BLaER1 (cell line): ENCODE data around the gene CIT.

Source experiments
- H3K27ac ChIP-seq: shearing (Covaris generic); formaldehyde crosslinking; 2 replicates; pipeline ENCODE4 v1.8.1; 2022
- H3K27me3 ChIP-seq: shearing (Covaris generic); formaldehyde crosslinking; 2 replicates; pipeline ENCODE4 v1.8.1; 2022
- H3K36me3 ChIP-seq: shearing (Covaris generic); formaldehyde crosslinking; 2 replicates; pipeline ENCODE4 v1.8.1; 2022
- H3K4me1 ChIP-seq: shearing (Covaris generic); formaldehyde crosslinking; 2 replicates; pipeline ENCODE4 v1.8.1; 2022
- H3K4me2 ChIP-seq: shearing (Covaris generic); formaldehyde crosslinking; 2 replicates; pipeline ENCODE4 v1.8.1; 2022
- H3K4me3 ChIP-seq: shearing (Covaris generic); formaldehyde crosslinking; 2 replicates; pipeline ENCODE4 v1.8.1; 2022
- H3K9ac ChIP-seq: shearing (Covaris generic); formaldehyde crosslinking; 2 replicates; pipeline ENCODE4 v1.8.1; 2022
- H3K9me3 ChIP-seq: shearing (Covaris generic); formaldehyde crosslinking; 2 replicates; pipeline ENCODE4 v1.8.1; 2022
- H4K20me1 ChIP-seq: shearing (Covaris generic); formaldehyde crosslinking; 2 replicates; pipeline ENCODE4 v1.8.1; 2022
- Cebpa-rat ChIP-seq: shearing (Covaris generic); IDR thresholded peaks from 2 replicates; pipeline ENCODE4 v1.8.1; 2022

CIT gene

DNA sequence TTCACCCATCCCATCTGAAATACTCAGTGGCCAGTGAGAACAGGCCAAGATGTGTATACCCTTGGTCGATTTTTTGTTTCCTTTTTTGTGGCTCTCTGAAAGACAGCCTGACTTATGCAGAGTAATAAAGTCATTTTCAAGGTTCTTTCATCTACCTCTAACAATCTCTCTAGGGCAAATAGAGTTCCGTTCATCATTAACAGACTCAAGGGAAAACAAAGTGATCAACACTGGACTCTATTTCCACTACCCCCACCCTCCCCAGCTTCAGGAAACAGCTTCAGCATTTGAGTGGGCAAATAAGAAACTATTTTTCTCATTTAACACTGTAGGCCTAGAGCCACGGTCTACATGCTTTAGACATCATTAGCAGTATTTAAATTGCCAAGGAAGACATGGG, 193.3 kb downstream of the CIT start:
- TF ChIP-seq Cebpa-rat: no peak
- H3K4me3 ChIP-seq: no peak overlapping the region
- no peaks in the 10 kb centered on the region for H3K9me3 ChIP-seq
- peaks cover 93% of the 10 kb centered on the region for H3K36me3 ChIP-seq
- peaks cover 28% of the 10 kb centered on the region for H3K4me1 ChIP-seq
- H3K27ac ChIP-seq: no peak overlapping the region
- H3K9ac ChIP-seq: no peak overlapping the region
- no peaks in the 10 kb centered on the region for H3K27me3 ChIP-seq
- H3K4me2 ChIP-seq: no peak overlapping the region
- H4K20me1 ChIP-seq: peaks cover 5% of the 10 kb centered on the region; the same call in 1 of the 2 replicates

DNA sequence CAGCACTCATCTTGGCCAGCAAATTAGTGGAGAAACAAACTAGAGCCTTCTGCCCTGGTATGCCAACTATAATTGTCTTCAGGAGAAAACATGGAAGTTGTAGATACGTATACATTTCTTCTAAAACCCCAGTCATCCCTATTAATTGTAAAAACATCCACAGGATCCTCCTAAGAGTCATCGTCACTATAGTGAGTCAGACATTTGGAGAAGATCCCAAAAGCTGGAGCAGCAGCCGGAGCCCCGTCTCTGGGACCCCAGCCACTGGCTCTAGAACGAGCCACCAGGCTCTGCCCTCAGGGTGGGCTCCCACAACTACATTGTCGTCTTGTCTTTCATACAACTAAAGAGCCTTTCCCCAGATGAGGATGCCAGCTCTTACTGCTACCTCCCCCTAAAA, 193.7 kb downstream of the CIT start:
- peaks cover 93% of the 10 kb centered on the region for H3K36me3 ChIP-seq
- H3K4me1 ChIP-seq: peaks cover 28% of the 10 kb centered on the region
- TF ChIP-seq Cebpa-rat: no peak
- no peak overlapping the region for H3K4me2 ChIP-seq
- no peak overlapping the region for H3K27ac ChIP-seq
- H3K9ac ChIP-seq: no peak overlapping the region
- no peak overlapping the region for H3K4me3 ChIP-seq
- H4K20me1 ChIP-seq: peaks cover 5% of the 10 kb centered on the region; the same call in 1 of the 2 replicates
- no peaks in the 10 kb centered on the region for H3K27me3 ChIP-seq
- no peaks in the 10 kb centered on the region for H3K9me3 ChIP-seq

DNA sequence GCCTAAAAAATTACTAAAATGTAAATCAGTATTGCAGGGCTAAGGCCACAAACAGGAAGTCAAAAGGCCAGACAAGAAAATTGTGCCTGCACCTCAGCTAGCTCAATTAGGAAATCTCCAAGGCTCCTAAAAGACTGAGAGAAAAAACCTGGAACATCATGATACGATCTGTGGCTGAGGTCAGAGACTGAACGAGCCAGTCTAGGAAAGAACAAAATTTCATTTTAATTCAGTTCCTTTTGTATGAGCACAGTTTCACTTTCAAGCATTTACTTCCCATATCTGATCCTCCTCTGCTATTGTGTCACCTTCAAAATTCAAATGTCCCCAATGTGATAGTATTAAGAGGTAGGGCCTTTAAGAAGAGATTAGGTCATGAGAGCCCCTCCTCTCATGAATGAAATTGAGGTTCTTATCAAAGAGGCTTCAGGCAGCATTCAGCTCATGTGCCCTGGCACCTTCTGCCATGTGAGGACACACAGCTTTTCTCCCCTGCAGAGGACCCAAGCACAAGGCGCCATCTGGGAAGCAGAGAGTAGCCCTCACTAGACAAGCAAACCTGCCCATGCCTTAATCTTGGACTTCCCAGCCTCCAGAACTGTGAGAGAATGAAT, 194.4 kb downstream of the CIT start:
- H3K4me3 ChIP-seq: no peak overlapping the region
- H3K36me3 ChIP-seq: peaks cover 93% of the 10 kb centered on the region
- peaks cover 5% of the 10 kb centered on the region; the same call in 1 of the 2 replicates for H4K20me1 ChIP-seq
- H3K9me3 ChIP-seq: no peaks in the 10 kb centered on the region
- peaks cover 25% of the 10 kb centered on the region for H3K4me1 ChIP-seq
- no peak overlapping the region for H3K9ac ChIP-seq
- no peaks in the 10 kb centered on the region for H3K27me3 ChIP-seq
- no peak for TF ChIP-seq Cebpa-rat
- H3K4me2 ChIP-seq: no peak overlapping the region
- H3K27ac ChIP-seq: peak overlapping the region; percentile 40; the same call in 1 of the 2 replicates

DNA sequence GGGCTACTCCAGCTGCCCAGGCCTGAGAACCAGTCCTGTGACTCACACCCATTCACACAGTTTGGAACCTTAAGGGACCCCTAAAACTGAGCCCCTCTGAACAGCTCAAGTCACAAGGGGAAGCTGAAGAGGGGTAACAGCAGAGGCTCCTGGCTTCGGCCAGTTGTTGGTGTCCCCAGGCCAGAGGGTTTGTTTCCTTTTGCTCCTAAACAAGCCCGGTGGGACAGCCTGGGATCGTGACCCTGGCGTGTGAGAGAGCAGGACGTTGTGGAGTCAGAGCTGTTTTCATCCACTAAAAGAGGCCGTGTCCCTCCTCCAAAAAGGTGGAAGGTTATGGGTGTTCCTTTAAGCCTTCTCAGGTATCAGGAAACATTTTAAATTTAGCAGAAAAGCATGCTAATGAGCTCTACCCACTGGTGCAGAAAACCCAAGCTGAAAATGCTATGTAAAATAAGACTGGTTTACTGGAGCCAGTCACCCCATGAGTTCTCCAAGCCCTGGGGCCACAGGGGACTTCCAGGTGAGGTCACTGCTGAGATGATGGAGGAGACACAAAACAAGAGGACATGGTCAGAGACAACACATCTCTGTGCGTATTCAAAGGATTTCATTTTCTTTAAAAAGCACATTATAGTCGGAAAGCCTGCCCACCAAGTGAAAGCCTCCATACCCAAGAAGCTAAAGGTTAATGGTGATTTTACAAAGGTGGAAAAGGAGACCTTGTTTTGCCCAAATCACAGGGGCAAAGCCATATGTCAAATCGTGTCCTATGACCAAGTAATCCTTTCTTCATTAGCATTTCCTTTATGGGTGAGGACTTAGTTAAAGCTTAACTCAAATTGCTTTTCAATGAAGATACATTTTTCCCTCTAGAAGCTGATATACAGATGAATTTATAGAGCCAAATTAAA, 195.1 kb downstream of the CIT start:
- H3K9ac ChIP-seq: no peak overlapping the region
- no peak for TF ChIP-seq Cebpa-rat
- H3K36me3 ChIP-seq: peaks cover 93% of the 10 kb centered on the region
- no peak overlapping the region for H3K4me3 ChIP-seq
- peaks cover 21% of the 10 kb centered on the region for H3K4me1 ChIP-seq
- H3K9me3 ChIP-seq: no peaks in the 10 kb centered on the region
- H3K27me3 ChIP-seq: no peaks in the 10 kb centered on the region
- peak overlapping the region; percentile 40; the same call in 1 of the 2 replicates for H3K27ac ChIP-seq
- no peak overlapping the region for H3K4me2 ChIP-seq
- H4K20me1 ChIP-seq: peaks cover 9% of the 10 kb centered on the region; the same call in 1 of the 2 replicates

DNA sequence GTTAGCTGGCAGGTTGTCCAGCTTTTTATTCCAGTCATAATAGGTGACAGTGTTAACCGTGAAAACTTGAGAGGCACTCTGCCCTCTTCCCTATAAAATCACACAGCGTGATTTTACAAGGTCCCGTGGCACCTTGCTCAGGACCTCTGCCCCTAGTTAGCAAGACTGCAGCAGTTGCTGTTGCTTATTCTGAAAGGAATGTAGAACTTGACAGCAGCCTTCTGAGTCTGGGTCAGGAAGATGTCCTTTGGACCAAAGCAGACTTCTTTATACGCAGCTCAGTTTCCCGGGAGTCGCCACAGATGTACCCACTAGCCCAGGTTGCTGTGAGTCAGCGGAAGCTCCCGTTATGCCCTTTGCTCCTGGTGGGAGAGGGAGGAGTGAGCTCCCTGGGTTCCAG, 196.0 kb downstream of the CIT start:
- no peak overlapping the region for H3K4me3 ChIP-seq
- H3K27me3 ChIP-seq: no peaks in the 10 kb centered on the region
- no peaks in the 10 kb centered on the region for H3K9me3 ChIP-seq
- H3K36me3 ChIP-seq: peaks cover 93% of the 10 kb centered on the region
- no peak overlapping the region for H3K4me2 ChIP-seq
- H3K27ac ChIP-seq: no peak overlapping the region
- H4K20me1 ChIP-seq: peaks cover 15% of the 10 kb centered on the region
- no peak overlapping the region for H3K9ac ChIP-seq
- no peak for TF ChIP-seq Cebpa-rat
- H3K4me1 ChIP-seq: peaks cover 21% of the 10 kb centered on the region

DNA sequence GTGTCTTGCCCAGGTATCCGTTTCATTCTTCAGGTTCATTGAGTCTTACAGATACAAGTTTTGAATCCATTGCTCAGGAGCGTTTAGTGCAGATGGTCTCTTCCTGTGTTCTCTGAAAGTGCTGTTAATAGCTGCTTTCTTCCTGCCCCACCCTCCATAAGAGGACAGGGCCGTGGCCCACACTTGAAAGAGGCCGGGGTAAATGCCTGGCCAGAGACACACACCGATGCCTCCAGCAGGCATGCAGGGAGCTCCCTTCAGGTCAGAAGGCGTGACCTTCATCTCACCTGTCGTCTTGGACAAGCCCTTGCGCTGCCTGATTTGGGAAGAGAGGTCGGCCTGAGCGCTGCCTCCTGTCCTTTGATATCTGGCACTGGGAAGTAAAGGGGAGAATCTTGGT, 197.6 kb downstream of the CIT start:
- no peaks in the 10 kb centered on the region for H3K9me3 ChIP-seq
- no peak overlapping the region for H3K27ac ChIP-seq
- H3K9ac ChIP-seq: no peak overlapping the region
- peaks cover 96% of the 10 kb centered on the region for H3K36me3 ChIP-seq
- peaks cover 31% of the 10 kb centered on the region for H4K20me1 ChIP-seq
- no peak overlapping the region for H3K4me2 ChIP-seq
- peaks cover 21% of the 10 kb centered on the region for H3K4me1 ChIP-seq
- H3K27me3 ChIP-seq: no peaks in the 10 kb centered on the region
- no peak overlapping the region for H3K4me3 ChIP-seq
- no peak for TF ChIP-seq Cebpa-rat

DNA sequence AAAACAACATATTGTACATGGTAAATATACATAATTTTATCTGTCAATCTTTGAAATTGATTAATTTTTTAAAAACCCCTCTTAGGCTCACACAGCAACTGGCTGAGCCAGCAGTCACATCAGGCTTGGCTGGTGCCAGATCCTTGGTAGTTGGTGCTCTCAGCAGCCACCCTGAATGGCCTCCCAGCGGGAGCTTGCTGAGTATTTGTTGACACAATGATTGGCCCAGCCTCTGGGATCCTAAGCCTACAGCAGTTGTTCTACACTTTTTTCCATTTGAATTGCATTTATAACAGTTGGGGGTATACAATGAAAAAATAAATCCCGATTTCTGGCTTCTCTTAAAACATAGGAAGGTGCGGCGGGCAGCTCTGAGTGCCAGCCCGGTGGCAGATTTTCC, 198.0 kb downstream of the CIT start:
- no peak overlapping the region for H3K4me3 ChIP-seq
- no peaks in the 10 kb centered on the region for H3K9me3 ChIP-seq
- H3K4me2 ChIP-seq: no peak overlapping the region
- no peaks in the 10 kb centered on the region for H3K27me3 ChIP-seq
- H3K9ac ChIP-seq: no peak overlapping the region
- H3K4me1 ChIP-seq: peaks cover 17% of the 10 kb centered on the region
- H3K36me3 ChIP-seq: peaks cover 96% of the 10 kb centered on the region
- no peak for TF ChIP-seq Cebpa-rat
- H4K20me1 ChIP-seq: peaks cover 32% of the 10 kb centered on the region
- H3K27ac ChIP-seq: no peak overlapping the region

DNA sequence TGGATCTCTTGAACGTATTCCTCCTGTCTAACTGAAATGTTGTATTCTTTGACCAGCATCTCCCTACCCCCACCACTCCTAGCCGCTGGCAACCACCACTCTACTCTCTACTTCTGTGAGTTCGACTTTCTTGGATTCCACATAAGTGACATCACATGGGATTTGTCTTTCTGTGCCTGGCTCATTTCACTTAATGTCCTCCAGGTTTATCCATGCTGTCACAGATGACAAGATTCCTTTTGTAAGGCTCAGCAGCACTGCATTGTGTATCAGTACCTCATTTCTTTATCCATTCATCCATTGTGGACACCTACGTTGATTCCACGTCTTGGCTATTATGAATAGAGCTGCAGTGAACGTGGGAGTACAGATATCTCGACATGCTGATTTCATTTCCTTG, 198.7 kb downstream of the CIT start:
- Histone ChIP-seq H3K4me2 (no peak overlapping the region), H3K36me3 (peaks cover 98% of the 10 kb centered on the region), H4K20me1 (peaks cover 38% of the 10 kb centered on the region), H3K9ac (no peak overlapping the region), H3K4me3 (no peak overlapping the region), H3K4me1 (peaks cover 17% of the 10 kb centered on the region), H3K9me3 (no peaks in the 10 kb centered on the region), H3K27me3 (no peaks in the 10 kb centered on the region), H3K27ac (no peak overlapping the region)
- TF ChIP-seq Cebpa-rat: no peak

DNA sequence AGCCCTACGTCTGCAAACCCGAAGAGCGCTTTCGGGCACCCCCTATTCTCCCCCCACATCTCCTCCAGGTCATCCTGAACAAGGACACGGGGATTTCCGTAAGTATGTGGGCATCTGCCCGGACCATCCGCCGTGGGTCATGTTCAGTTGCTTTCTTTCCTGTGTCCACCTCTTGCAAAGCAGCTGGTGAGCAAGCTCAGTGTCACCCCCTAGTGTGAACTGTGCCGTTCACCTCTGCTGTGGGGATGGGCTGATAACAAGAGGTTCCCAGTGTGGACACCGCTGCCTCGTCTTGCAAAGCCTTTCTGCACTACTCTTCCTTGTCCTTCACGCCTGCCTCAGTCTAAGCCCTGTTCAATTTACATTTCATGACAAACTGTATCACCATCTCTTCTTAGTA, 200.5 kb downstream of the CIT start:
- no peak overlapping the region for H3K4me2 ChIP-seq
- TF ChIP-seq Cebpa-rat: no peak
- peaks cover 15% of the 10 kb centered on the region for H3K4me1 ChIP-seq
- H3K36me3 ChIP-seq: peaks cover 100% of the 10 kb centered on the region
- H3K4me3 ChIP-seq: no peak overlapping the region
- no peak overlapping the region for H3K9ac ChIP-seq
- no peaks in the 10 kb centered on the region for H3K27me3 ChIP-seq
- H4K20me1 ChIP-seq: peaks cover 55% of the 10 kb centered on the region
- H3K27ac ChIP-seq: no peak overlapping the region
- no peaks in the 10 kb centered on the region for H3K9me3 ChIP-seq

DNA sequence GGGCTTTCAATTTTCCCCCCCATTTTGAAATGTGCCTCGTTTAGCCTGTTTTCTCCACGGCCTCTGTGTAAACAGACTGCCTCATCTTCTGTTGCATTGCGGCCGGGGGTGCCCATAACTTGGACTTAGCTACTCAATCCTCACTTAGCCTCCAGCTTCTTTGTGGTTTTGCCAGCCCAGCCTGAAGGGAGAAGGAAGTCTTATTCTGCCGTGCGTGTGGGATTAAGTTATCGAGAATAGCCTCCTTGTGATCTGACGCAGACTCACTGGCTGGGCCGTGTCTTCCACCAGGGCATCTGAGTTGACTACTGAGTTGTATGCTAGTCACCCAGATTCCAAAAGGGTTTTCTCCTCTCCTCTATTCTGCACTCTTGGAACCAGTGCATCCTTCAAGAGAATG, 201.1 kb downstream of the CIT start:
- H3K9ac ChIP-seq: no peak overlapping the region
- no peak overlapping the region for H3K4me2 ChIP-seq
- H3K27ac ChIP-seq: no peak overlapping the region
- no peak overlapping the region for H3K4me3 ChIP-seq
- no peaks in the 10 kb centered on the region for H3K27me3 ChIP-seq
- H3K4me1 ChIP-seq: peaks cover 15% of the 10 kb centered on the region
- H3K9me3 ChIP-seq: no peaks in the 10 kb centered on the region
- peaks cover 60% of the 10 kb centered on the region for H4K20me1 ChIP-seq
- no peak for TF ChIP-seq Cebpa-rat
- peaks cover 100% of the 10 kb centered on the region for H3K36me3 ChIP-seq
